DOHH2 (cell line): ENCODE data around the gene GADD45A.

Experiments
- EZH2phosphoT487 ChIP-seq: fragments of 200-600 bp; sonication (generic); IDR thresholded peaks from 2 replicates; pipeline ENCODE4 v1.6.1; 2017; ENCODE audit warnings: borderline replicate concordance, mild to moderate bottlenecking, antibody characterized with exemption, low read length, moderate library complexity, mixed read lengths
- TF ChIP-seq, protein P1 (sequence below): fragments of 200-600 bp; sonication (generic); IDR thresholded peaks from one replicate; pipeline ENCODE4 v1.5.1; 2014; ENCODE audit warnings: antibody characterized with exemption, mild to moderate bottlenecking, low read depth, low read length; ENCODE audit not compliant: poor library complexity, severe bottlenecking

DNA sequence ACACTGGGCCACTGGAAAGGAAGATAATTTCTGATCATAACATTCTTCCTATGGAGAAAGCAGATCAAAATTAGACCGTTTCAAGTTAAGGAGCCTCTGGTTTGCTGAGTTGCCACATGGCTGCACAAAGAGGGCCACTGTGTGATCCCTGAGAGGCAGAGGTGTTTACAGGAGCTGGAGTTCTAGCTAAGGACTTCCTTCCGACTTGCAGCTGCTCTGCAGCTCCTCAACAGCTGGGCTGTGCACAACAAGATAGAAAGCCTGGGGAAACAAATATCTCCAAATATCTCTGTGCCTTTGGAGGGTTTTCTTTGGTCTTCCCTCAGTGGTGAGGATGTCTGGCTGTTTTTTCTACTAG lies 26.8 kb downstream of the GADD45A start:
- TF ChIP-seq, protein P1, sequence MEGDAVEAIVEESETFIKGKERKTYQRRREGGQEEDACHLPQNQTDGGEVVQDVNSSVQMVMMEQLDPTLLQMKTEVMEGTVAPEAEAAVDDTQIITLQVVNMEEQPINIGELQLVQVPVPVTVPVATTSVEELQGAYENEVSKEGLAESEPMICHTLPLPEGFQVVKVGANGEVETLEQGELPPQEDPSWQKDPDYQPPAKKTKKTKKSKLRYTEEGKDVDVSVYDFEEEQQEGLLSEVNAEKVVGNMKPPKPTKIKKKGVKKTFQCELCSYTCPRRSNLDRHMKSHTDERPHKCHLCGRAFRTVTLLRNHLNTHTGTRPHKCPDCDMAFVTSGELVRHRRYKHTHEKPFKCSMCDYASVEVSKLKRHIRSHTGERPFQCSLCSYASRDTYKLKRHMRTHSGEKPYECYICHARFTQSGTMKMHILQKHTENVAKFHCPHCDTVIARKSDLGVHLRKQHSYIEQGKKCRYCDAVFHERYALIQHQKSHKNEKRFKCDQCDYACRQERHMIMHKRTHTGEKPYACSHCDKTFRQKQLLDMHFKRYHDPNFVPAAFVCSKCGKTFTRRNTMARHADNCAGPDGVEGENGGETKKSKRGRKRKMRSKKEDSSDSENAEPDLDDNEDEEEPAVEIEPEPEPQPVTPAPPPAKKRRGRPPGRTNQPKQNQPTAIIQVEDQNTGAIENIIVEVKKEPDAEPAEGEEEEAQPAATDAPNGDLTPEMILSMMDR, result no peak
- TF ChIP-seq EZH2phosphoT487, result no peak
